Measurements from ENCODE around the gene OTX1. TPM values are rescaled to one million over a fixed set of nuclear protein-coding genes. Genes with fewer than 3 reads are reported as not detected.
A peak's percentile ranks its signal among the peaks of the same experiment; 100 is the strongest.
"Not testable (repeated sequence)": the region's sequence is repeated elsewhere in the genome, so short reads cannot be mapped to it uniquely, and the experiment has no call there.

OTX1 gene
- total RNA-seq, 1 experiment from 2014 or later = 4.3 TPM

DNA sequence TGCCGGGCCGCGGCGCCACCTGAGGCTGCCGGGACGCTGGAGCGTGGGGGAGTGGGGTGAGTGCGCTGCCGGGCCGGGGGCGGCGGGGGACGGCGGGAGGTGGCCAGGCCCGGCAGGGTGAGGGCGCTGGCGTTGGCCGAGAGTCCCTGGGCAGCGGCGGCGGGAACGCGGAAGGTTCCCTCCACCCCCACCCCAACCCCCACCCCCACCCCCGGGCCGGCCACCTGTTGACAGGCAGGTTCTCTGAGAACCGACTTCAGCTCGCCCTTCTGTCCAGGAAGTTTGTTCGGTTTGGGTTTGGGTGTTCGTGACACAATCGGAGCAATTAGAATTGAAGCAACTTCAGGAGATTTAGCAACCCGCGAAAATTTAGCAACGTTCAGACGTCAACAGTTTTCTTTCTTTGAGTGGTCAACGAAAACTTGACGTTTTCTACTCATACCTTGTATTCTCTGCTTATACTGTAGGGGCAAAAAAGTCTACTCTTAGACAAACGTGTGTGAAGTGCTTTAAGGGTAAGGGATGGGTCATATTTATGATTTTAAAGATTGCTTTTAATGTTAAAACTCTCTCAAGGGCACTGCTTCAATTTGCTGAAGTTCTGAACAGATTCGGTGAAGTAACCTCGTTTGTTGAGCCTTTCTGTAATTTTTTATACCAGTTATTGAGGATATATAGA, 9.3 kb downstream of the OTX1 start:
- no peaks in the 10 kb centered on the region for H3K27me3 ChIP-seq
- no peak overlapping the region for H3K4me3 ChIP-seq
- DNase-seq = no peak
- no peaks in the 10 kb centered on the region for H3K9me3 ChIP-seq (replicated peaks)
- H3K4me1 ChIP-seq = no peaks in the 10 kb centered on the region
- H3K36me3 ChIP-seq = peaks cover 23% of the 10 kb centered on the region
- H3K27ac ChIP-seq = no peak overlapping the region

DNA sequence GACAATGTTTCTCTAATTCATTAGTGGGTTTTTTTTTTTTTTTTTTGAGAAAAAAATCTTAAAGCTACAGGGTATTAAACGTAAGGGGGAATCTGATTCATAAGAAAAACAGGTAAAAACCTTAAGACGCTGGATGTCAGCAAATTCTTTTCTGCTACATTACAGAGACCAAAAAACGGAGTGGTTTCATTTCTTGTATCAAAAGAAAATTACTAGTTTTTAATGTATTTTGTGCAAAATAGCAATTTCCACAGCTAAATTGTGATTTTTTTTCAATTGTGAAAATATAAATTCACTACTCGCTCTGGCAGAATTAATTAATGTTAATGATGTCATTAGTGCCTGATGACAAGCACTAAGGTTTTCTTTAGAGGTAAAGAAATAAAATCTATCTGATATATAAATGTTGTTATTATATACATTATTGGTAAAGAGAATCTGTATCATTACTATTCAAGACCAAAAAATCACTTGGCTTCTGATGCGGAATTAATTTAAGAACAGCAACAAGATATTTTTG, 9.9 kb downstream of the OTX1 start:
- Histone ChIP-seq H3K27ac (no peak overlapping the region), H3K27me3 (no peaks in the 10 kb centered on the region), H3K36me3 (peaks cover 20% of the 10 kb centered on the region), H3K4me1 (no peaks in the 10 kb centered on the region), H3K9me3 (replicated peaks) (no peaks in the 10 kb centered on the region), H3K4me3 (no peak overlapping the region)
- no peak for DNase-seq

DNA sequence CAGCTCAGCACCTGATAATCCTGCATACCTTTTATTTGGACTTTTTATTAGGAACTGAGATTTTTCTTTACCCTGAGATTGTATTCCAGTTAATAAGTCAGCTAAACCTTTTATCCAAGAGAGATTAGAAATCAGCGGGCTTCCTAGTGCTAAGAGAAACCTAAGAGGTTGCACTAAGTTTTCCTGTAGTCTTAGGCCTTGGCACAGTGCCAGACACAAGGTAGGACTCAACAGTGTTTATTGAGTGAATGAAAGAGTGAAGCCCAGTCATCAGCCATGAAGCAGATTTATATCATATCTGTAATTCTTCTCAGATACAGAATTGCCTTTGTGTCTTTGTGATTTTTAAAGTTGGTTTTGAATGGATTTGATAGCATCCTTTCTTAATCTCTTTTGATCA, 13.6 kb downstream of the OTX1 start:
- H3K27me3 ChIP-seq = no peaks in the 10 kb centered on the region
- peak in 1 of 2 experiments; percentile 54 for DNase-seq
- H3K4me1 ChIP-seq = no peaks in the 10 kb centered on the region
- H3K27ac ChIP-seq = no peak overlapping the region
- H3K36me3 ChIP-seq = no peaks in the 10 kb centered on the region
- no peaks in the 10 kb centered on the region for H3K9me3 ChIP-seq (replicated peaks)
- no peak overlapping the region for H3K4me3 ChIP-seq

DNA sequence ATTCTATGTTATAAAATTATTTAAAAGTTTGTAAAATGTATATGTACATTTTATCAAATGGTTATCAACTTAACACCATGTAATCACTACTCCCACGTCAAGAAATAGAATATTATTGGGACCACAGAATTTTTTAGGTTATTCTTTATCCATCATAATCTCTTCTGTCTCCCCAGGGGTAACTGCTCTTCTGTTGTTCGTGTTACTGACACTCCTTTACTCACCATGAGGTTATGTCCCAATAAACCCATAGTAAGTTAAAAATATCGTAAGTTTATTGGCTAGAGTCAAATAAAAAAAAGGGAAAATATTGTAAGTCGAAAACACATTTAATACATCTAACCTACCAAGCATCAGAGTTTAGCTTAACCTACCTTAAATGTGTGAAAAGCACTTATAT, 14.0 kb downstream of the OTX1 start:
- no peaks in the 10 kb centered on the region for H3K4me1 ChIP-seq
- H3K27me3 ChIP-seq = no peaks in the 10 kb centered on the region
- no peaks in the 10 kb centered on the region for H3K36me3 ChIP-seq
- no peak for DNase-seq
- no peak overlapping the region for H3K27ac ChIP-seq
- H3K4me3 ChIP-seq = no peak overlapping the region
- no peaks in the 10 kb centered on the region for H3K9me3 ChIP-seq (replicated peaks)

DNA sequence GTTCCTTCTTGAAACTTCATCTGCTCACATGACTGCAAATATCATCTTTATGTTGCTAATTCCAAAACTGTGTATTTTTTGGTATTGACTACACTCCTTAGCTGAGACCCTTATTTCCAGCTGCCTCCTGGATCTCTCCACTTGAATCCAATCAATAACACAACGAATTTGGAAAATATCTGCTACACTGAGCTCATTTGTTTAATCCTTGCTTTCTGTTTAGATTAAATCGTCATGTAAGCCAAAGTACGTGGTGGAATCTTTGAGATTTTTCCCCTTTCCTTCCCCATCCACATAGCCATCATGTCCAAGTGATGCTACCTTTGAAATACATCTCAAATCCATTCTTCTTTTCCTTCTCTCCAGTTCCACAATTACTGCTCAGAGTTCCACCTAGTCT, 15.6 kb downstream of the OTX1 start:
- Histone ChIP-seq H3K4me3 (no peak overlapping the region), H3K4me1 (no peaks in the 10 kb centered on the region), H3K9me3 (replicated peaks) (no peaks in the 10 kb centered on the region), H3K27ac (no peak overlapping the region), H3K27me3 (no peaks in the 10 kb centered on the region), H3K36me3 (no peaks in the 10 kb centered on the region)
- no peak for DNase-seq

DNA sequence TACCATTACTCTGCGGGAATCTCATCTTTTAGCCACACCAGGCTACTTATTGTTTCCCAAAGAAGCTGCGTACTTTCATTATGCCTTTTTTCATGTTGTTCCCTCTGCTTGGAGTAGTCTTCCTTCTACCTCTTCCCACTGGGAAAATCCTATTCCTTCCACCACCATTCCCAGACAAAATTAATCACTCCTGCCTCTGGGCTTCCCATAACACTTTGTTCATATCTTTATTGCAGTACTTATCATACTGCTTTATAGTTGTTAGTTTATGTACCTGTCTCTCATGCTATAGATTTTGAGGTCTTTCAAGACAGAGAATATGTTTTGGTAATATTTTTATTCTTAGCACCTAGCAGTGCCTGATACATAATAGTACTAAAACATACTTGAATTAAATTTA, 16.2 kb downstream of the OTX1 start:
- Histone ChIP-seq H3K36me3 (no peaks in the 10 kb centered on the region), H3K27ac (no peak overlapping the region), H3K27me3 (no peaks in the 10 kb centered on the region), H3K9me3 (replicated peaks) (no peaks in the 10 kb centered on the region), H3K4me1 (no peaks in the 10 kb centered on the region), H3K4me3 (no peak overlapping the region)
- DNase-seq = no peak

DNA sequence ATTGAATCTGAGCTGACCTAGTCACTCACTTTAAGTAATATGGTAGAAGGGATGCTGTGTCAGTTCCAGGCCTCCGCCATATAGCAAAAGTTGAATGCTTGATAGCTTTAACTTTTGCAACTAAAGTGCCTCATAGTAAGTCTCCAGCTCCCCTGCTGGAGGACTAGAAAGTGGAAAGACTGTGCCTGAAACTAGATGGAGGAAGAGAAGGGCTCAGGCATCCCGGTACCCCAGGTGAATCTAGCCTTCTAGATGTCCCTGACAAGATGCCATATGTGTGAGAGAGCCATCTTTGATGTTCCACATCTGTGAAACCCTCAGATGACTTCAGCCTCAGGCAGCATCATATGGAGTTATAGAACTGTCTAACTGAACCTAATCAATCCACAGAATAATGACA, 21.0 kb downstream of the OTX1 start:
- Histone ChIP-seq H3K36me3 (no peaks in the 10 kb centered on the region), H3K9me3 (replicated peaks) (no peaks in the 10 kb centered on the region), H3K4me3 (no peak overlapping the region), H3K27ac (no peak overlapping the region), H3K4me1 (no peaks in the 10 kb centered on the region), H3K27me3 (no peaks in the 10 kb centered on the region)
- DNase-seq = no peak

DNA sequence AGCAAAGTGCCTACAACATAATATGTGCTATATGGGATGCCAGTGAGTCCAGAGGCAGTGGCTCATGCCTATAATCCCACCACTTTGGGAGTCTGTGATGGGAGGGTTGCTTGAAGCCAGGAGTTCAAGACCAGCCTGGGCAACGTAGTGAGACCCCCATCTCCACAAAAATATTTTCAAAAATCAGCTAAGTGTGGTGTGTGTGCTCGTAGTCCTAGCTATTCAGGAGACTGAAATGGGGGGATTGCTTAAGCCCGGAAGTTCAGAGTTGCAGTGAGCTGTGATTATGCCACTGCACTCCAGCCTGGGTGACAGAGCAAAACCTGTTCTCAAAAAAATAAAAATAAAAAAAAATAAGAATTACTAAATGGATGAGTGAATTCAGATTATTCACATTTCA, 23.4 kb downstream of the OTX1 start:
- no peaks in the 10 kb centered on the region for H3K9me3 ChIP-seq (replicated peaks)
- no peaks in the 10 kb centered on the region for H3K4me1 ChIP-seq
- no peak for DNase-seq
- H3K27me3 ChIP-seq = no peaks in the 10 kb centered on the region
- H3K27ac ChIP-seq = no peak overlapping the region
- no peaks in the 10 kb centered on the region for H3K36me3 ChIP-seq
- H3K4me3 ChIP-seq = no peak overlapping the region

DNA sequence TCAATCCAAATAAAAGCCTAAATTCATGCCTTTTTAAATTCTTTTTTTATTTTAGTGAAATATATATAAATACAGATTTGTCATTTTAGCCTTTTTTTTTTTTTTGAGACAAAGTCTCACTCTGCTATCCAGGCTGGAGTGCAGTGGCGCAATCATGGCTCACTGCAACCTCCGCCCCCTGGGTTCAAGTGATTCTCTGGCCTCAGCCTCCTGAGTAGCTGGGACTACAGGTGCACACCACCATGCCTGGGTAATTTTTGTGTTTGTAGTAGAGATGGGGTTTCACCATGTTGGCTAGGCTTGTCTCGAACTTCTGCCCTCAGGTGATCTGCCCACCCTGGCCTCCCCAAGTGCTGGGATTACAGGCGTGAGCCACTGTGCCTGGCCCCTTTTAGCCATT, 23.8 kb downstream of the OTX1 start:
- H3K4me1 ChIP-seq; H3K36me3 ChIP-seq; H3K4me3 ChIP-seq; DNase-seq; H3K9me3 ChIP-seq (replicated peaks); H3K27me3 ChIP-seq; H3K27ac ChIP-seq: not testable (repeated sequence)

DNA sequence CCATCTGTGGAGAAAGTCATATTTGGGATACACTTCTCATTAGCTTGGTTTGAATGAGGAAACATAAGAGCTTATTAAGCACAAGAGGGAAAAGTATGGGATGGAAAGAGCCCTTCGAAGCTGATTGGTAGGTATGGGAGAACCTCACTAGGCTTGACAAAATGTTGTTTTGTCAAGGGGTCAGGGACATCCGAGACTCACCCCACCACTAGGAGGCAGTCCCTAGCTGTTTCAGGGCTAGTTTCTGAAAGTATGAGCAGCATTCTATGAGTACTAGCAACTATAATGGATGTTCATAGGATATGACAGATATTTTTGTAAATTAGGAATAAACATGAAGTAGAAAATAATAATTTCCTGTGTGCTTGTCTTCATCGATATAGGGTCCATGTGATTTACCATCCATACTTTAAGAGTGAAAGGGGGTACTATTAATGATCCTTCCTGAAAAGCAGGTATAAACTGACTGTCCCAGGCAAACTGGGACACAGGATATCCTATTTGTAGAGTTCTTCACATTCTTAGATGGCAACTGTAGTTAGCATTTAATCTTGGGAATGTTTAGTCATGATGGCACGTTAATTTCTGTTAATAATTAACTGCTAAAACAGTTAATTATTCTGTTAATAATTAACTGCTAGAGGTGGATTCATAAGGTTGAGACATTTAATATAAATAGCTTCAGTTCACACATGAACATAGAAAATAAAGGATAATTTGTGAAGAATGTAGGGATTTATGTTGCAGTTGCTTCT, 28.4 kb downstream of the OTX1 start:
- no peak overlapping the region for H3K27ac ChIP-seq
- no peaks in the 10 kb centered on the region for H3K27me3 ChIP-seq
- no peaks in the 10 kb centered on the region for H3K36me3 ChIP-seq
- no peak overlapping the region for H3K4me3 ChIP-seq
- no peaks in the 10 kb centered on the region for H3K9me3 ChIP-seq (replicated peaks)
- no peaks in the 10 kb centered on the region for H3K4me1 ChIP-seq
- peak in 1 of 2 experiments; percentile 58 for DNase-seq

DNA sequence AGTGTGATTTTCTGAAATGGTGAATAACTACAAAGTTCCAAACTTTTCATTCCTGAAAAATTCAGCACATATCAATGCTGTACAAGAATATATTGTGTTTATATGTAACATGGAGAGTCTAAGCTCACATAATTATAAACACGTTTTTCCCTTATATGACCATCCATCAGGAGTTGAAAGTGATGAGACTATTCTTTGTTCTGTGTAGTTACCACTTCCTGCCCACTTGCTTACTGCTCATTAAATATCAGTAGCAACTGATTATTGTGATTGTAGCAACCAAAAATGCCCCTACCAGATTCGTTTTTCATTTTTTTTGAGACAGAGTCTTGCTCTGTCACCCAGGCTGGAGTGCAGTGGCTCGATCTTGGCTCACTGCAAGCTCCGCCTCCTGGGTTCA, 30.8 kb downstream of the OTX1 start:
- no peaks in the 10 kb centered on the region for H3K9me3 ChIP-seq (replicated peaks)
- DNase-seq = no peak
- H3K27me3 ChIP-seq = no peaks in the 10 kb centered on the region
- H3K4me1 ChIP-seq = no peaks in the 10 kb centered on the region
- no peak overlapping the region for H3K4me3 ChIP-seq
- H3K36me3 ChIP-seq = no peaks in the 10 kb centered on the region
- H3K27ac ChIP-seq = no peak overlapping the region

DNA sequence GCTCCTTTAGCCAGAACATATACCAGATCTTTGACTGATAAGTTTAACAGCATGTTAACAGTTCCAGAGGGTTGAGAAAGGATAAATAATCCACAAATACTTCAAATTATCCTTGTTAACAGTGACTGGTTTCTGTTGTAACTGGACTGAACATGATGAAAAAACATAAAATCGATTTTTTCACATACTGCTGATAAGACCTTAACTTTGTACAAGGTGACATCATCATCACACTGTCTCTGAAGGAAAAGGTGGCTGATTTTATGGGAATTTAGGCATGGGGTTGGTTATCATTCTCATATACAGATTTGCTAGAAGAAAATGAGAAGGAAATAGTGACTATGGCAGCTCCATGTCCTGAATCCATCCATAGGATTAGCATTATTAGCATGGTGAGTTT, 36.1 kb downstream of the OTX1 start:
- Histone ChIP-seq H3K27ac (no peak overlapping the region), H3K27me3 (no peaks in the 10 kb centered on the region), H3K36me3 (no peaks in the 10 kb centered on the region), H3K9me3 (replicated peaks) (no peaks in the 10 kb centered on the region; the same call in 1 of the 2 replicates), H3K4me3 (no peak overlapping the region), H3K4me1 (no peaks in the 10 kb centered on the region)
- DNase-seq = no peak

DNA sequence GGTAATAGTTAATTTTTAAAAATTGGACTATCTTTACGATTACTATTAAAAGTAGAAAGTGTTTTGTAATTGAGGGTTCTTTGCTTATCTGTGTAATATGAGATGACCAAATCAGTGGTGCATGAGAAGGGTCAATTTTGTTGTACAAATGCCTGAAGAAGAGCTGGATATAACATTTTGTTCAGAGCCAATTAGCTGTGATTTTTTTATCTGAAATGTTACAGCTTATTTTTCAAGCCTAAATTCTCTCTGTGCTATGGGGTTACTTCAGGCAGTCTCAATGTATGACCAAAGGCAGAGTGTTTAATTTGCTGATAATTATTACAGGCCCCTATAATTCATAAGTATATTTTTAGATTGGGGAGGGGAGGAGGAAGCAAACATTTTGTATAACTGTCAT, 41.8 kb downstream of the OTX1 start:
- no peaks in the 10 kb centered on the region; the same call in 1 of the 2 replicates for H3K9me3 ChIP-seq (replicated peaks)
- DNase-seq = no peak
- no peaks in the 10 kb centered on the region for H3K36me3 ChIP-seq
- no peaks in the 10 kb centered on the region for H3K27me3 ChIP-seq
- H3K27ac ChIP-seq = no peak overlapping the region
- H3K4me1 ChIP-seq = no peaks in the 10 kb centered on the region
- H3K4me3 ChIP-seq = no peak overlapping the region

DNA sequence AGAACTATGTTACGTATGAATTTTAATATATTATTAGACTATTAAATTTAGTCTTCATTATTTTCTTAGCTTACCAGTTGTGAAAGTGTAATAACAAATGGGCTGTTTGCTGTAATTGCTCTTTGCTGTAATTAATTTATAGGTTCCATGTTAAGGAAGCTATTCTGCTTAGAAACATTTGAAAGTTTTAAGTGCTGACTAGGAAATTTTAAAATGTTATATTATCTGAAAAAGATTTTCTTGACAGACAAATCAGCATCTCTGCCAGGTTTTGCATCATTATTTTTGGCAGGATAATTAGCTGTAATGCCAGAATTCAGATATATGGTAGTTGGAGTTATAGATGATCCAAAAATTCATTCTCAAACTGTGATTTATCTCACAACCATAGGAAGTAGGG, 42.2 kb downstream of the OTX1 start:
- Histone ChIP-seq H3K36me3 (no peaks in the 10 kb centered on the region), H3K27me3 (no peaks in the 10 kb centered on the region), H3K27ac (no peak overlapping the region), H3K9me3 (replicated peaks) (no peaks in the 10 kb centered on the region; the same call in 1 of the 2 replicates), H3K4me1 (no peaks in the 10 kb centered on the region), H3K4me3 (no peak overlapping the region)
- no peak for DNase-seq

DNA sequence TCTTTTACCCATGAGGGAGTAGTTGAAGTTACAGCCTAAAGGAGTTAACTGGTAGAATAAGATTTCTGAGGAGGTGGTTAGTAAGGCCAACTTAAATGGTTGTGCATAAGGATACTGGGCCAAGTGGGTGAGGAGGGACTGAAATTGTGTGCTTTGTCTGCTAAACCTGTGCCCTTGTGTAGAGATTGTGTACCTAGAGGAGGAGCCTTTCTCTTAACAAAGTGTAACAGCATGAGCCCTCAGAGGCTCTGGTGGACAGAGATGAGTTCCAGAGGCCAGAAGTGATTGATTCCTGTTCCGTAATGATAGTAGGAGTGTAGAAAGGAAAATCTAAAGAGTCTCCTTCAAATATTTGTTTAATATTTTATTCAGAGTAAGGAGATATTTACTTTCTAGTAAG, 42.9 kb downstream of the OTX1 start:
- no peaks in the 10 kb centered on the region; the same call in 1 of the 2 replicates for H3K9me3 ChIP-seq (replicated peaks)
- no peak overlapping the region for H3K27ac ChIP-seq
- no peak for DNase-seq
- H3K36me3 ChIP-seq = no peaks in the 10 kb centered on the region
- no peak overlapping the region for H3K4me3 ChIP-seq
- H3K27me3 ChIP-seq = no peaks in the 10 kb centered on the region
- no peaks in the 10 kb centered on the region for H3K4me1 ChIP-seq

DNA sequence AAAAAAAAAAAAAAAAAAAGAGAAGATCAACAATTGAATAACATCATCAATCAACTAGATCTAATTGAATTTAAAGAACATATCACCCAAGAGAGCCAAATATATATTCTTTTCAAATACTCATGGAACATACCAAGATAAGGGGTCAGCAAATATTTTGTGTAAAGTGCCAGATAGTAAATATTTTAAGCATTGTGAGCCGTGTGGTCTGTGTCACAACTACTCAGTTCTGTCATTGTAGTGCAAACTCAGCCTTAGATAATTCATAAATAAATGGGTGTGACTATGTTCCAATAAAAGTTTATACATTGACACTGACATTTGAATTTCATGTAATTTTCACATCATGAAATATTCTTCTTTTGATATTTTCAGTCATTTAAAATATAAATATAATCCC, 45.9 kb downstream of the OTX1 start:
- Histone ChIP-seq H3K9me3 (replicated peaks) (no peaks in the 10 kb centered on the region), H3K36me3 (no peaks in the 10 kb centered on the region), H3K4me1 (no peaks in the 10 kb centered on the region), H3K27me3 (no peaks in the 10 kb centered on the region), H3K4me3 (no peak overlapping the region), H3K27ac (no peak overlapping the region)
- DNase-seq = no peak
